ENCODE data around the gene INPP4A. TPM values are rescaled to one million over a fixed set of nuclear protein-coding genes. Genes with fewer than 3 reads are reported as not detected.

INPP4A gene
- polyA plus RNA-seq, 1 of the 3 experiments (the other 2 are of a cell fraction): 15.0 TPM

DNA sequence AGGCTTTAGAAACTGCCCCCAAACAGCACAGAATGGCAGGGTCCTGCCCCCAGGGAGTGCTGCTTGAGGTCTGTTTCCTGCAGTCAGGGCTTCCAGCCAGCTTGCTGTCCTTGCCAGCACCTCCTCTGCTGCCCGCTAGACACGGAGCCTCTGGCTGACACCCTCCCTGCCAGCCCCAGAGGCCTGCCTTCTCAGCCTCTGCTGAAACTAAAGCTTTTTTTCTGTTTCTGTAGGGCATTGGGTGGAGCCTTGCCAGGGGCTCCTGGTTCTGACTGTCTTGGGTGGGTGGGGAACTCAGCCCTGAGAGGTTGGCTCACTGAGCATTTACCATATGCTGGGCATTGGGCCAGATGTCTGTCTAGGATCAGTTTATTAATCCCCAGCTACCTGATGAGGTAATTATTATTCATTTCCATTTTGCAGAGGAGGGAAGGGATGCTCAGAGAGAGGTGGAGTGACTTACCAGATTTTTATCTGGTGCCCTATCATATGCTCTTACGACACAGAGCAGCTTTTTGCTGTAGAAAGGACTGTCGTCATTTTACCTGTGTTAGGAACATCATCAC is 35.4 kb downstream of the INPP4A start (continued):
- TF ChIP-seq SMC3 (IDR thresholded peaks at IDR 0.05; ENCODE audit: low read depth, low read length): no peak; the same call in 1 of the 2 replicates
- TF ChIP-seq, protein P1, sequence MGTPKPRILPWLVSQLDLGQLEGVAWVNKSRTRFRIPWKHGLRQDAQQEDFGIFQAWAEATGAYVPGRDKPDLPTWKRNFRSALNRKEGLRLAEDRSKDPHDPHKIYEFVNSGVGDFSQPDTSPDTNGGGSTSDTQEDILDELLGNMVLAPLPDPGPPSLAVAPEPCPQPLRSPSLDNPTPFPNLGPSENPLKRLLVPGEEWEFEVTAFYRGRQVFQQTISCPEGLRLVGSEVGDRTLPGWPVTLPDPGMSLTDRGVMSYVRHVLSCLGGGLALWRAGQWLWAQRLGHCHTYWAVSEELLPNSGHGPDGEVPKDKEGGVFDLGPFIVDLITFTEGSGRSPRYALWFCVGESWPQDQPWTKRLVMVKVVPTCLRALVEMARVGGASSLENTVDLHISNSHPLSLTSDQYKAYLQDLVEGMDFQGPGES (IDR thresholded peaks at IDR 0.05; ENCODE audit: low read depth, low read length): no peak
- TF ChIP-seq GATA2 (CRISPR knock-in tag; IDR thresholded peaks at IDR 0.05): peak; percentile 46; the same call in 1 of the 2 replicates
- no peak for TF ChIP-seq GABPA (IDR thresholded peaks at IDR 0.05; ENCODE audit: low read depth)
- TF ChIP-seq MEF2A (IDR thresholded peaks at IDR 0.05; ENCODE audit: borderline replicate concordance, low read depth): no peak
- peak; percentile 37 for TF ChIP-seq RCOR1 (IDR thresholded peaks at IDR 0.05; ENCODE audit: low read length)
- TF ChIP-seq SIN3A (IDR thresholded peaks at IDR 0.05; ENCODE audit: borderline replicate concordance, low read depth, low read length): no peak
- TF ChIP-seq MXI1 (IDR thresholded peaks at IDR 0.05; ENCODE audit: low read depth, low read length): no peak
- TF ChIP-seq JUND (IDR thresholded peaks at IDR 0.05): peak; percentile 49
- TF ChIP-seq FOSL2 (IDR thresholded peaks at IDR 0.05; ENCODE audit: borderline replicate concordance, low read depth): peak; percentile 54; the same call in 1 of the 2 replicates
- TF ChIP-seq NRF1 (IDR thresholded peaks at IDR 0.05; ENCODE audit: low read depth, low read length): no peak

- H3K27ac ChIP-seq (ENCODE audit: low read depth in 2 of 2, low read length in 1 of 2): peak overlapping the region in 1 of 2 experiments; percentile 78; a peak in 2 of 4 replicates
- no peak overlapping the region for H3K9ac ChIP-seq
- H3K4me1 ChIP-seq (ENCODE audit: control insufficient read depth in 1 of 2, insufficient read depth in 2 of 2, low read depth in 1 of 2, low read length in 1 of 2): peaks cover 24 to 65% of the 10 kb centered on the region in 2 experiments
- no peaks in the 10 kb centered on the region for H3K9me3 ChIP-seq
- H3K27me3 ChIP-seq (ENCODE audit: insufficient read depth): no peaks in the 10 kb centered on the region
- H3K4me2 ChIP-seq: no peak overlapping the region
- H3K9me2 ChIP-seq: no peaks in the 10 kb centered on the region
- POLR2A ChIA-PET: interaction anchor here (0.7 to 1.7 kb wide), 2 partner anchors 9 to 16 kb away, joined by 3 to 4 read pairs; no protein-coding TSS in a partner anchor
- H3K4me3 ChIP-seq (ENCODE audit: low read depth in 2 of 2, low read length in 1 of 2): no peak overlapping the region; a peak in 1 of 4 replicates
- DNase-seq: peak; percentile 65
- H3F3A ChIP-seq (replicated peaks; ENCODE audit: insufficient read depth): peaks cover 4% of the 10 kb centered on the region
- H4K20me1 ChIP-seq (ENCODE audit: insufficient read depth): peaks cover 77% of the 10 kb centered on the region
- CTCF ChIA-PET: interaction anchor here (1.0 to 2.4 kb wide), 4 partner anchors 9 to 68 kb away, joined by 3 to 8 read pairs (median 4); no protein-coding TSS in a partner anchor
- peaks cover 14% of the 10 kb centered on the region for H3K79me2 ChIP-seq (ENCODE audit: insufficient read depth)
- TF ChIP-seq ZBTB33 (IDR thresholded peaks at IDR 0.05; ENCODE audit: borderline replicate concordance, low read depth) (no peak), JUND (IDR thresholded peaks at IDR 0.05) (no peak), EP300 (IDR thresholded peaks at IDR 0.05; ENCODE audit: borderline replicate concordance in 1 of 2, low read depth in 1 of 2, low read length in 1 of 2) (peak in 1 of 2 experiments; percentile 3; a peak in 1 of 4 replicates), EZH2phosphoT487 (IDR thresholded peaks at IDR 0.05; ENCODE audit: borderline replicate concordance, low read depth) (no peak), YY1 (IDR thresholded peaks at IDR 0.05; ENCODE audit: low read depth) (no peak), ELF1 (IDR thresholded peaks at IDR 0.05) (no peak), FOXJ3 (CRISPR knock-in tag; IDR thresholded peaks at IDR 0.05) (no peak), MXI1 (IDR thresholded peaks at IDR 0.05; ENCODE audit: low read depth, low read length) (peak; percentile 55; the same call in 1 of the 2 replicates), SMC3 (IDR thresholded peaks at IDR 0.05; ENCODE audit: low read depth, low read length) (no peak), MEF2A (IDR thresholded peaks at IDR 0.05; ENCODE audit: borderline replicate concordance, low read depth) (no peak), FOSL2 (IDR thresholded peaks at IDR 0.05; ENCODE audit: borderline replicate concordance, low read depth) (no peak)
- TF ChIP-seq, protein P2, sequence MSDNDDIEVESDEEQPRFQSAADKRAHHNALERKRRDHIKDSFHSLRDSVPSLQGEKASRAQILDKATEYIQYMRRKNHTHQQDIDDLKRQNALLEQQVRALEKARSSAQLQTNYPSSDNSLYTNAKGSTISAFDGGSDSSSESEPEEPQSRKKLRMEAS (IDR thresholded peaks at IDR 0.05; ENCODE audit: low read depth): no peak
- H2AFZ ChIP-seq (ENCODE audit: low read depth): no peak overlapping the region
- WGBS (ENCODE audit: low lambda C conversion rate): 39% methylated on average over 4 of the region's 9 CpGs
- no peaks in the 10 kb centered on the region for H3K36me3 ChIP-seq (replicated peaks in 1 of 2; ENCODE audit: control insufficient read depth in 1 of 2, insufficient read depth in 2 of 2, low read length in 1 of 2)
Observed at GRCh38 chr2:98480598-98480997, 35.9 kb downstream of the INPP4A start.

Measured in SK-N-SH (cell line).